GM18517 (cell line): ENCODE data around the gene SGMS1.
"Not testable (repeated sequence)": the region's sequence is repeated elsewhere in the genome, so short reads cannot be mapped to it uniquely, and the experiment has no call there.

Experiments used
- ATAC-seq: cut with Tn5 transposase; IDR thresholded peaks from one replicate; pipeline ENCODE4 v1.9.1; 2021; ENCODE audit warnings: mild to moderate bottlenecking, moderate library complexity; ENCODE audit not compliant: unreplicated experiment

Gene SGMS1

DNA sequence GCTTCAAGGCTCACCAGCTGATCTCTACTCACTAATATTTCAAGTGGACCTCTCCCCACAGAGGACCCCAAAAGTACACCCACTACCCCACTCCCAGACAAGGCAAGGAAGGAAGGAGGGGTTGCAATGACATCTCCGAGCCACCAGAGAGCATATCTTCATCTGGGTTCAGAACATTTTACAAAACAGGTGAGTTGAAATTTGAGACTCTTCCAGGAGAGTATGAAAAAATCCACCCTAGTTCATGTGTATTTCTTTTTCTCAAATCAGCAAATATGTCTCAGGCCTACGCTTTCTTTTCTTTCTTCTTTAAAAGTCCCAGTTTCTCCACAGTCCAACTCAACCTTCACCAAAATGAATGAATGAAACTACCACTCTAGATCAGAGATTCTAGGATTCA lies 61.9 kb downstream of the SGMS1 start:
- ATAC-seq, result no peak

DNA sequence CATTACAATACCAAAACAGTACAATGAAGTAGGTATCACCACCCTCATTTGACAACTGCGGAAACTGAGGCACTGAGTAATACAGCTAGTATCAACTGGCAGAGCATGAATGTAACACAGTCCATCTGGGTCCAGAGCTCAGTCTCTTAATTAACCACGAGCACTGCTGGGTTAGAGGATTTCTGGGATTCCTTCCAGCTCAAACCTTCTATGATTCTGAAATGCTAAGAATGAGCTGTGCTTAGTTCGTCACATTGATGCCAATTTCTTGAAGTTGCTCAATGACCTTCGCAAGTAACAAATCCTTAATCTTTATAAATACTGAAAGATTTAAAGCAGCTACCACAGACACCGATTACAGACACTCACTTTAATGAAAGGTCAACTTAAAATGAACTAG lies 62.5 kb downstream of the SGMS1 start:
- ATAC-seq, result no peak

GRCh38 chr10:50560370-50560769 lies 63.4 kb downstream of the SGMS1 start:
- no peak for ATAC-seq

DNA sequence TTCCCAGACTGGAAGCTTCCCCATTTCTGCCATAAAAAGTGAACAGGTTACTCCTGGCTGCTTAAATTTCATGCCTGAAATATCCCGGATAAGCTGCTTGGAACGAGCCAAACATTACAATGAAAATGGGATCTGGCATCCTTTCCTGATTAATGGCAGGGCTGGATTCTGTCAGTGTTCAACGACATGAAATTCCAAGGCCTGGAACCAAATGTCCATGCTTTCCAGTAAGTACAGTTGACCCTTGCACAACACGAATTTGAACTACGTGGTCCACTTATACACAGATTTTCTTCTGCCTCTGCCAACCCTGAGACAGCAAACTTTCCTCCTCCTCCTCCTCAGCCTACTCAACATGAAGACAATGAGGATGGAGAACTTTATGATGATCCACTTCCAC lies 65.4 kb downstream of the SGMS1 start:
- no peak for ATAC-seq

- no peak for ATAC-seq
These were observed 66.5 kb downstream of the SGMS1 start for GRCh38 chr10:50557130-50557682.

DNA sequence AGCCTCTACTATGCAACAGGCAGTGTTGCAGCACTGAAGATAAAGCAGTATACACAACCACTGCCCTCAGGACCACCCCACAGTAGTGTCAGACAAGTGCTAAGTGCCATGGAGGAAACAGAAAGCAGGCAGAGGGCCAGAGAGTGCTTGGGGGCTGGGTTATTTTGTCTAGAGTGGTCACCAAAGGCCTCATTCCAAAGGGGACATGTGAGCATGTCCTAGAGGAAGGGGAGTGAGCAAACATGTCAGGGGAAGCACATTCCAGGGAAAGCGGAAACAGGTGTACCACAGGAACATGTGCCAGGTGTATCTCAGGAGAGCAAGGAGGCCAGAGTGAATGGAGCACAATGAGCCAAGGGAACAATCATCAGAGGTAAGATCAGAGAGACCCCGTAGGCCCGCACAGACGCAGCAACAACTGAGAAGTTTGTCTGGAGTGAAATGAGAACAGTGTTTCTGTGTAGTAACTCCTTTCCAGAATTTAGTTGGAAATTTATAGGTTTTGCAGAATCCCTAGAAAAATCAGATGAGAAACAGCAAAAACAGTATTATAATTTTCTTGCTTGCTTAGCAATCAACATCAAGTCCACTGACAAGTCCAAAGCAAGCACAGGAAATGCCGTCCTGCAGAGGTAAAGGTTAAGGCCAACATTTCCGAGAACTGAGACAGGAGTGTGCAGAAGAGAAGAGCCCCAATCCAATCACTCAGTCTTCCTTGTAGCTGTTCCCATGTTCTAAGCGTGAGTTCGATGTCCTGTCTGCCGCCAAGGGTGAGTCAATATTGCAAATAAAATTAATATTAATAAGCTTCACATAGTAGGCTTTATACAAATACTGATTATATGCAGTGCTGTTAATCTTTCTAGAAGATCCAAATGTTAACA lies 67.3 kb downstream of the SGMS1 start:
- no peak for ATAC-seq

GRCh38 chr10:50554995-50555568 lies 68.7 kb downstream of the SGMS1 start:
- no peak for ATAC-seq

DNA sequence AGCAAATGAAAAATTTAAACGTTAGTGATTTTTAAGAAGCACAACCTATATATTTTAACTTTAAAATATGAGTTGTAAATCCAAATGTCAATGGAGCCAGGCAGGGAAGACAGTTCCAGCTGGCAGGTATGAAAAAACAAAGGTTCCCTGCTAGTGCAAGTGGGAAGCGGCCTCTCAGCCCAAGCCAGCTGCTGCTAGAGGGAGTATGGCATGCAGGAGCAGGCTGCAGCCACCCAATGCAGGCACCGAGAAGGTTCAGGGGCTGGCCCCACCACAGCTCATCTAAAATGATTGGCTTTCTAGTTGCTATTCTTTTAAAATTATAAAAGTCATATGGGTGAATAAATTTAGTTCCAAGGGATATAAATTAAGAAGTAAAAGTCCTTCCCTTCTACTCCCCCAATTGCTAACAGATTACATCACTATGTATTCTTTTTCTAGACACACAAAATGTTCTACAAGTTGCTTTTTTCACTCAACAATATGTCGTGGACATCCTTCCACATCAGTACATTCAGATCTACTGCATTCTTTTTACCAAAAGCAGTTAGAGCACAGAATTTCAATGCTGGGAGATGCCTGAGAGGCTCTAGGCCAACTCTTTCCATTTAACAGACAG lies 69.3 kb downstream of the SGMS1 start:
- ATAC-seq, result no peak

DNA sequence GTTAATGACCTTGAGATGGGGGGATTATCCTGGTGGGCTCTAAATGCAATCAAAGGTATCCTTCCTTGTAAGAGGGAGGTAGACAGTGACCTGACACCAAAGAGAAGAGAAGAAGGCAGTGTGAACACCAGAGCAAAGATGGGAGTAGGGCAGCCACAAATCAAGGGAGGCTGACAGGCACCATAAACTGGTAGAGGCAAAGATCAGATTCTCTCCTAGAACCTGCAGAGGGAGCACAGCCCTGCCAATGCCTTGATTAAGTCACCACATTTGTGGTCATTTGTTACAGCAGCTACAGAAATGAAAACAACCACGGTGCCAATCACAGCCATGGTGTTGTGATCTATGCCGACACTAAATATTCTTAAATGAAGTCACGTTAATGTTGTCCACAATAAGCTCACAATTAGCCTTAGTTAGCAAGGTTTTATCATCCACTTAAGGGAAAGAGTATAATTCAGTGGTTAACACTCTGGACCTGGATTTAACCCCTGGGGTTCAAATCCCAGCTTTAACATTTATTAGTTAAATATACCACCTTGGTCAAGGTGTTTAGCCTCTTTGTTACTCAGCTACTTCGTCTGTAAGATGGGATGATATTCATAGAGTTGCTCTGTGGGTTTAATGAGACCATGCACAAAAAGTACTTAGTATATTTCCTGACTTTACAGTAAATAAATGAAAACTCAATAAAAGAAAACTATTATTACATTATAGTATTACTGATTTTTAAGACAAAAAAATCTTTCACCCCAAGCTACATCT lies 70.8 kb downstream of the SGMS1 start:
- ATAC-seq, result no peak

- no peak for ATAC-seq
These were observed 71.4 kb downstream of the SGMS1 start for GRCh38 chr10:50552308-50552707.

- no peak for ATAC-seq
These were observed 71.9 kb downstream of the SGMS1 start for GRCh38 chr10:50551894-50552293.

GRCh38 chr10:50550291-50550839 lies 73.4 kb downstream of the SGMS1 start:
- ATAC-seq, result no peak

GRCh38 chr10:50549186-50549585 lies 74.6 kb downstream of the SGMS1 start:
- not testable (repeated sequence) for ATAC-seq

DNA sequence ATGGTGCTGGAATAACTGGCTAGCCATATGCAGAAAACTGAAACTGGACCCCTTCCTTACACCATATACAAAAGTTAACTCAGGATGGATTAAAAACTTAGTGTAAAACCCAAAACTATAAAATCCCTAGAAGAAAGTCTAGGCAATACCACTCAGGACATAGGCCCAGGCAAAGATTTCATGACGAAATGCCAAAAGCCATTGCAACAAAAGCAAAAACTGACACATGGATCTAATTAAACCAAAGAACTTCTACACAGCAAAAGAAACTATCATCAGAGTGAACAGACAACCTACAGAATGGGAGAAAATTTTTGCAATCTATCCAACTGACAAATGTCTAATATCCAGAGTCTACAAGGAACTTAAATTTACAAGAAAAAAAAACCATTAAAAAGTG lies 75.3 kb downstream of the SGMS1 start:
- ATAC-seq, result not testable (repeated sequence)

DNA sequence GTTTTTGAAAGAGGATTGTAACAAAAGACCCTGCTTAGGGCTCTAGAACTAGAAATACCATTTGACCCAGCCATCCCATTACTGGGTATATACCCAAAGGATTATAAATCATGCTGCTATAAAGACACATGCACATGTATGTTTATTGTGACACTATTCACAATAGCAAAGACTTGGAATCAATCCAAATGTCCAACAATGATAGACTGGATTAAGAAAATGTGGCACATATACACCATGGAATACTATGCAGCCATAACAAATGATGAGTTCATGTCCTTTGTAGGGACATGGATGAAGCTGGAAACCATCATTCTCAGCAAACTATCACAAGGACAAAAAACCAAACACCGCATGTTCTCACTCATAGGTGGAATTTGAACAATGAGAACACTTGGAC lies 77.5 kb downstream of the SGMS1 start:
- ATAC-seq, result not testable (repeated sequence)

DNA sequence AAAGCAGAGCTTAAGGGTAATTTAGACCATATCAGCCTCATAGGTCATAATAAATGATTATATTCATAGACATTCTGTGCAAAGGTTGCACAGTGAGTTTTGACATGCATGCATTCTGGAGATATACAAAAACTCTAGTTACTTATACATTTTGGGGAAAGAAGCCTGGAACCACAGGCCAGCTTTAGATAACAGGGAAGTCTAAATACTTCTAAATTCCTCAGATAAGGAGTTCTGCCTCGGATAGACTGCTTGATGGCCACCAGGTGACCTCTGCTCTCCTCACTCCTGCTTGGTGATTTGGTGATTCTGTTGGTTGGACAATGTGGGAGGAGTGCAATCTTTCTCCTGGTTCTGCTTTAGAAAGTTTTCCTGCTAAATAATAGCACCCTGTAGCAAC lies 77.9 kb downstream of the SGMS1 start:
- no peak for ATAC-seq

DNA sequence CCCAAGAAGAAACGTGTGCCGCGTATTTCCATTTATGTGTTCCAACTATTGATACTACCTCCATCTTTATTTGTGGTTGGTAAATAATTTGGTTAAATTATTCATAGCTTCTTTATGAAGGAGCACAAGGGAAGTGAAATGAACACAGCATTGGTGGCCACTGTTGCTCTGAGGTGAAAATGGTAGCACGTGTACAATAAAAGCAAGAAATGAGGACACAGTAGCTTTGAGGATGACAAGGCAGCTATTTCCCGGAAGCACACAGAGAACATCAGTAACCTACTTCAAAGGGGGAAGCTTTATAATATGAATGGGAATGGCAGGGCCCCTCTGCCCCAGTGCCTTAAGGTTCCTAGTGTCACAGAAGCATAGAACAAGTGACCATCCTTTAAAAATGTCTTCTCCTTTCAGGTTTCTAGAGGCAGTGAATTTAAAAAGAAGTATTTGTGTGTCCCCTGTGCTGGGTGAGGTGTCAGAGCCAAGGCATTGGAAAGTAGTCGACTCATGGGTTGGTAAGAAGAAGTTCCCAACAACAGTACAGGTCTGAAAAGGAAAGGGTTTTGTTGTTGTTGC lies 78.8 kb downstream of the SGMS1 start:
- ATAC-seq, result no peak

DNA sequence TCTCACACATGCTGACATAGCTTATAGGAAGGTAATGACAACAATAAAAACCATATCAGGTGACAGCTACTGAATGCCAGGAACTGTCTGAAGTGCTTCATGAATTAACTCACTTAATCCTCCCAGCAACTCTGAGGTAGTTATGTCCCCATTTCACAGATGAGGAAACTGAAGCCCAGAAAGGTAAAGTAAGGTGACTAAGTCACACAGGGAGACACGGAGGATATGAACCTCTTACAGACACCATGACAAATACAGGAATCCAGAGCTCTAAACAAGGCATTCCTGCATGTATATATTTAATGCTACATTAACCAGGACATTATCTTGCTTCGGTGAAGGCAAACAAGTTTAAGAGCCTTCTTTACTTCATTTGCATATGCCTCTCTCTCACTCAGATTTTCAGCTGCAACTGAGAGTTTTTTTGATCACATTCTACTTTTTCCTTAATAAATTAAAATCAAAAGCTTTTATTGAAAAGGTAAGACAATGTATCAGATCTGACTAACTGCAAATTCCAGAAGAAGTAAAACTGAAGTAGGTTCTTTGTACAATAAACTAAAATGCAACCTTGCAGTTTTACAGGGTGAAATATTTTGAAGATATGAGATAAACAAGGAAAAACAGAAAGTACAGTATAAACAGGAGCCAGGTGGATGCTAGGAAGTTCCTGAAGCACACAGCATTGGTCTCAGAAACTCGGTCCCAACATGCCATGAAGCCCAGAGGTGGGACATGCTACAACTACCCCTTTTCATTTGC lies 79.5 kb downstream of the SGMS1 start:
- no peak for ATAC-seq

DNA sequence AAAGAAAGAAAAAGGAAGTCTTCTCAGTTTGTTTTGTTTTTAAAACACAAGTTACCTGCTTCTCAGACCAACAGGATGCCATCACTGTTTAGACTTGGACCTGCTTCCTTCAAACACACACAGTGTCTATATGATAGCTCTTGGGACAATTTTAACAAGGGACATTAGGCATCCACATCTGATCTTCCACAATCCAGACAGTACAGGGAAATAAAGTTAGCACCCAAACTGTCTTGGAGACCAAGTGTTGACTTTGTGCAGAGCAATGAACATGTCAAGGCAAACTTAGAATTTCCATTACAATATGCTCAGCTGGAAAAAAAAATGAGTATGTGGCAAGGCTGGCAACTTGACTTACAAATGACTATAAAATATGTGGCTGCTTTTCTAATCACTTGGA lies 80.9 kb downstream of the SGMS1 start:
- no peak for ATAC-seq

GRCh38 chr10:50541921-50542320 lies 81.8 kb downstream of the SGMS1 start:
- ATAC-seq, result peak; percentile 37
